NCI-H510A (cell line): ENCODE data around the gene MRPL39.

Source experiments
- DNase-seq: peaks from one replicate; lab custom pipeline; 2025; lab: John Stamatoyannopoulos, UW

The MRPL39 gene

GRCh38 chr21:25536752-25537151, 70.5 kb downstream of the MRPL39 start:
- no peak for DNase-seq

GRCh38 chr21:25535849-25536248, 71.4 kb downstream of the MRPL39 start:
- DNase-seq = no peak
